ENCODE measurements around the gene ATP13A2. TPM values are rescaled to one million over a fixed set of nuclear protein-coding genes. Genes with fewer than 3 reads are reported as not detected.

The ATP13A2 gene
- total and polyA plus RNA-seq, 7 donors: 13.9 to 30.6 (median 22.6) TPM

DNA sequence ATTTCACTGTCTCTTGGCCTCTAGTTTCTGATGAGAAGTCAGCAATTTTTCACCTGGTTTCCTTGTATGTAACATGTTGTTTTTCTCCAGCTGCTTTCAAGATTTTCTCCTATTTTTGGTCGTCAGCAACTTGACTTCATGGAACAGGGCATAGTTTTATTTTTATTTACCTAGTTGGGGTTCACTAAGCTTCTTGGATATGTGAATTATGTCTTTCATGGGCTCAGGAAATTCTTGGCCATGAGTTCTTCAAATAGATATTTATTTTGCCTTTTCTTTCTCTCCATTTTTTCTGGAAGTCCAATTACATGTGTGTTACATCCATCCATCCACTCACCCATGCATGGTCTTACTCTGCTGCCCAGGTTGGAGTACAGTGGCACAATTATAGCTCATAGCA lies 28.4 kb upstream of the ATP13A2 start:
- peaks cover 5% of the 10 kb centered on the region for H3K4me1 ChIP-seq
- ATAC-seq (no peak), DNase-seq (no peak)
- no peaks in the 10 kb centered on the region for H3K9me3 ChIP-seq
- H3K27me3 ChIP-seq (ENCODE audit: insufficient read depth in 3 of 3, low read length in 2 of 3): no peaks in the 10 kb centered on the region
- H3K4me3 ChIP-seq: no peak overlapping the region
- intact Hi-C loops (cut with DNase I): no loop called here
- 56 to 88% (median 73%) methylated on average over 1 of the region's 1 CpG for WGBS, 3 donors
- peaks cover 4 to 86% of the 10 kb centered on the region in 2 donors for H3K36me3 ChIP-seq (ENCODE audit: insufficient read depth in 1 of 2, low read depth in 1 of 2)
- H3K27ac ChIP-seq: no peak overlapping the region
- TF ChIP-seq, protein P1, sequence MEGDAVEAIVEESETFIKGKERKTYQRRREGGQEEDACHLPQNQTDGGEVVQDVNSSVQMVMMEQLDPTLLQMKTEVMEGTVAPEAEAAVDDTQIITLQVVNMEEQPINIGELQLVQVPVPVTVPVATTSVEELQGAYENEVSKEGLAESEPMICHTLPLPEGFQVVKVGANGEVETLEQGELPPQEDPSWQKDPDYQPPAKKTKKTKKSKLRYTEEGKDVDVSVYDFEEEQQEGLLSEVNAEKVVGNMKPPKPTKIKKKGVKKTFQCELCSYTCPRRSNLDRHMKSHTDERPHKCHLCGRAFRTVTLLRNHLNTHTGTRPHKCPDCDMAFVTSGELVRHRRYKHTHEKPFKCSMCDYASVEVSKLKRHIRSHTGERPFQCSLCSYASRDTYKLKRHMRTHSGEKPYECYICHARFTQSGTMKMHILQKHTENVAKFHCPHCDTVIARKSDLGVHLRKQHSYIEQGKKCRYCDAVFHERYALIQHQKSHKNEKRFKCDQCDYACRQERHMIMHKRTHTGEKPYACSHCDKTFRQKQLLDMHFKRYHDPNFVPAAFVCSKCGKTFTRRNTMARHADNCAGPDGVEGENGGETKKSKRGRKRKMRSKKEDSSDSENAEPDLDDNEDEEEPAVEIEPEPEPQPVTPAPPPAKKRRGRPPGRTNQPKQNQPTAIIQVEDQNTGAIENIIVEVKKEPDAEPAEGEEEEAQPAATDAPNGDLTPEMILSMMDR (IDR thresholded peaks at IDR 0.05): no peak

DNA sequence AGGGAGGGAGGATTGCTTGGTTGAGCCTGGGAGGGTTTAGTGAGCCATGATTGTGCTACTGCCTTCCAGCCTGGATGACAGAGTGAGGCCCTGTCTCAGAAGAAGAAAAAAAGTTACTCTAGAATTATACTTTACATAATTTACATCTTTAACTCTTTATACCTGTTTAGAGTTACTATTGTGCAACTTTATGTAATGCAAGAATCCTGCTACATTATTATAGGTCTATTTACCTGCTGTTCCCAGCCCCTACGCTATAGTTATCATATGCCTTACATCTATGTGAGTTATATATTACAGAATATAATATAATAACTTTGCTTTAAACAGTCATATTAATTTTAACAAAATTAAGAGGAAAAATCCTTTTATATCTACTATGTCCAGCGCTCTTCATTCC lies 27.8 kb upstream of the ATP13A2 start:
- WGBS, 3 donors: 97 to 100% (median 99%) methylated on average over 2 of the region's 2 CpGs
- Histone ChIP-seq H3K36me3 (ENCODE audit: insufficient read depth in 1 of 2, low read depth in 1 of 2) (peaks cover 4 to 85% of the 10 kb centered on the region in 2 donors), H3K27ac (no peak overlapping the region), H3K27me3 (ENCODE audit: insufficient read depth in 3 of 3, low read length in 2 of 3) (no peaks in the 10 kb centered on the region), H3K4me3 (no peak overlapping the region), H3K4me1 (no peaks in the 10 kb centered on the region), H3K9me3 (no peaks in the 10 kb centered on the region)
- TF ChIP-seq, protein P1 (IDR thresholded peaks at IDR 0.05): no peak
- DNase-seq: no peak
- no peak for ATAC-seq
- intact Hi-C loops (cut with DNase I): loop anchor here in 1 of 2 donors (5.0 kb wide), 1 partner anchor 72 kb away; no protein-coding TSS in a partner anchor

DNA sequence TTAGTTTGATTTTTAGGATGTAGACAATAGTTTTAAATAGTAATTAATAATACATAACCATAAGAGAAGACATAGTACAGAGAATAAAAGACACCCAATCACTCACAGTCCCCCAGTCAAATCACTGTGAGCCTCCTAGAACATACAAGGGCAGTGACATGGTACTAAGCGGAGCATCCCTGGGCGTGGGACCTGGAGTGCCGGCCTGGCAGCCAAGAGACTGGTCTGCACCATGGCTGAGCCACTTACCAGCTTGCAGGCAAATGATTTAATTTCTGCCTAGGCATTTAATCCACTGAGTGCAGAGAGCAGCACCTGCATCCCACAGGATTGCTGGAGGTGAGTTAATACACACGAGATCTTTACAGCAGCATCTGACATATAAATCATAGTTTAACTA lies 21.8 kb upstream of the ATP13A2 start:
- intact Hi-C loops (cut with DNase I): no loop called here
- TF ChIP-seq, protein P1 (IDR thresholded peaks at IDR 0.05): no peak
- Histone ChIP-seq H3K4me1 (no peaks in the 10 kb centered on the region), H3K27me3 (ENCODE audit: insufficient read depth in 3 of 3, low read length in 2 of 3) (no peaks in the 10 kb centered on the region), H3K36me3 (ENCODE audit: insufficient read depth in 1 of 2, low read depth in 1 of 2) (peaks cover 5 to 76% of the 10 kb centered on the region in 2 donors), H3K27ac (no peak overlapping the region), H3K4me3 (no peak overlapping the region), H3K9me3 (no peaks in the 10 kb centered on the region)
- no peak for DNase-seq
- ATAC-seq: no peak
- WGBS, 3 donors: 79 to 89% (median 82%) methylated on average over 4 of the region's 4 CpGs

DNA sequence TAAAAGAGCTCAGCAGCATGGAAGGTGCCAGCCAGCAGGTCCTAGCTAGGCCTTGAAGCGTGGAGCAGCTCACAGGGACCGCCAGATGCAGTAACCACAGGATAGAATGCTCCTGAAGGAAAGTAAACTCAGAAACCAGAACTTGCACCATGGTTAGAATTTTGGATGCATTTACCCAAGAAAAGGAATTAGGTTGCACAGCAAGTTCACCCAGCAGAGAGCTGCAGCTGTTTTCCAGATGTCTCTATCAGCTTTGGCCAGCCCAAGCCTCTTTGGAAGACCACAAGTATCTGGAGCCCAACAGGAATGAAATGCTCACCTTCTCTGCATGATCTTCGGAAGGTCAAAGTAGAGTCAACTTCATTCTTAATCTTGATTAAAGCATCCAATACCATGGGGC lies 21.0 kb upstream of the ATP13A2 start:
- ATAC-seq: no peak
- Histone ChIP-seq H3K4me1 (no peaks in the 10 kb centered on the region), H3K27me3 (ENCODE audit: insufficient read depth in 3 of 3, low read length in 2 of 3) (no peaks in the 10 kb centered on the region), H3K4me3 (no peak overlapping the region), H3K36me3 (ENCODE audit: insufficient read depth in 1 of 2, low read depth in 1 of 2) (peaks cover 11 to 76% of the 10 kb centered on the region in 2 donors), H3K27ac (no peak overlapping the region), H3K9me3 (no peaks in the 10 kb centered on the region)
- no peak for DNase-seq
- 87 to 94% (median 90%) methylated on average over 3 of the region's 3 CpGs for WGBS, 3 donors
- intact Hi-C loops (cut with DNase I): no loop called here
- TF ChIP-seq, protein P1 (IDR thresholded peaks at IDR 0.05): no peak

DNA sequence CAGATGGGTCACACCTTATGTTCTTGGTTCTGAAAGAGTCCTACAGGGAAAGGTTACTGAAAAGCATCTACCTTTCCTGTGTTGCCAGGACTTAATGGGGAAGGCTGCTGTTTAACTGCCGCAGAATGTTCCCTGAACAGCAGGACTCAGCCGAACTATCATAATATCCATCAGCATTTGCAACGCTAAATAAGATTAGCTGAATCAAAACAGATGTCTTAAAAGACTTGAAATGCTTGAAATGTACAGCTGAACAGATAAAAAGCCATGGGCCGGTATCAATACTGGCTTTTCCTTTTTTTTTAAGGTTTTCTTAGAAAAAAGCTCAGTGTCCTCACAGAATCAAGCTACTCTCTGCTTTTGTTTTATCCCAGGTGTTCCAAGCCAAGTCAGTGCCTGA lies 19.7 kb upstream of the ATP13A2 start:
- no peaks in the 10 kb centered on the region for H3K9me3 ChIP-seq
- no peaks in the 10 kb centered on the region for H3K4me1 ChIP-seq
- DNase-seq: no peak
- ATAC-seq: no peak
- H3K4me3 ChIP-seq: no peak overlapping the region
- TF ChIP-seq, protein P1 (IDR thresholded peaks at IDR 0.05): no peak
- H3K27me3 ChIP-seq (ENCODE audit: insufficient read depth in 3 of 3, low read length in 2 of 3): no peaks in the 10 kb centered on the region
- WGBS, 3 donors: 63 to 74% (median 68%) methylated on average over 4 of the region's 4 CpGs
- no peak overlapping the region for H3K27ac ChIP-seq
- H3K36me3 ChIP-seq (ENCODE audit: insufficient read depth in 1 of 2, low read depth in 1 of 2): peaks cover 13 to 81% of the 10 kb centered on the region in 2 donors
- intact Hi-C loops (cut with DNase I): no loop called here

All from psoas muscle (tissue), 8 donors.